GM10847 (cell line): ENCODE measurements around the gene BTBD3.

ENCODE experiments used
- POLR2A ChIP-seq: IDR thresholded peaks from 2 replicates; pipeline ENCODE4 v1.6.1; 2011; ENCODE audit not compliant: insufficient read length; ENCODE audit errors: extremely low read depth

BTBD3 gene

DNA sequence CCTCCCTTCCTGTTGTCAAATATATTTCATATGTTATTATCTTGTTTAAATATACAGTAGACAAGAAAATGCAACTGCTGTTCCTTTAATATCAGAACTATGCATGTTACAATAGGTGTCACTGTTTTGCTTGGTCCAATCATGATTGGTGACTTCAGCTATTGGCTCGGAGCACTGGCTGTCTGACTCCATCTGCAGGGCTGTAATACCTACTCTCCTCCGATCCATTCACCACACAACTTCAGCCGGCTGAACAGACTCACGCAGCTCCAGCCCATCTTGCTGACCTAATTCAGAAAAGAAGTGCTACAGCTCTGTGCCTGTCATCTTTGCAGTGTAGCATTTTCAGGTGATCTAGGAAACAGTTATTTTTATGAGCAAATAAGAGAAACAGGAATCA, at the start of gene BTBD3:
Gene BTBD3, plus strand, starts transcription at position 231 of the 400 bp plus-strand sequence. CDS start 383 bp downstream, outside the sequence.
- TF ChIP-seq POLR2A: no peak

- no peak for TF ChIP-seq POLR2A
Observed at GRCh38 chr20:11869641-11870040, 48.1 kb upstream of the BTBD3 start.

DNA sequence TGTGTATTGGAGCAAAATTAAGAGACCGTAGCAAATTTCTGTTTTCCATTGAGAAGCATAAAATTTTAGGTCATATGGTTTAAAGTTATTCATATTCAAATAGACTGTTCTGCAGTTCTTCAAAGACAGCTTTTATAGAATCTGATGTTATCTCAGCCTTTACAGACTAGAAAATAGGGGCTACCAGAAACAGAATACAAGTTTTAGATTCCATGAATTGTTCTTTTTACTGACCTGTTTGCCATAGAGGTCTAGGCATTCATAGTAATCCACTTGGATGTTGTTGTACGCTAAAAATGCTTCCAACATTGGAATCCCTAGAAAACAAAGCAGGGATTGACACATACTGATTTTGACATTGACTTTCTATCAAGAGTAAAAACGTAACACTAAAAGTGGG, 47.3 kb upstream of the BTBD3 start:
- TF ChIP-seq POLR2A: no peak

DNA sequence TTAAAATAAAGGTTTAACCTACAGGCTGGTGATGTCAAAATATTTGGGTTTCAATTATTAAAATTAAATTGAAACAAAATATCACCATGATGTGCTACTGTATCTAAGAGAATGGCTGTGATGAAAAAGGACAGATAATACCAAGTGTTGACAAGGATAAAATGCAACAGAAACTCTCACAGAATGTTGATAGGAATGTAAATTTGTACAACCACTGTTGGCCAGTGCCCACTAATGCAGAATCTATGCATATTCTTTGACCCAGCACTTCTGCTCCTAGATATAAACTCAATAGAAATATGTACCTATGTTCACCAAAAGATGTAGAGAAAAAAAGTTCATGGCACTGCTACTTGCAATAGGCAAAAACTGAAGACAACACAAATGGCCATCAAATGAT, 41.1 kb upstream of the BTBD3 start:
- TF ChIP-seq POLR2A: no peak

- no peak for TF ChIP-seq POLR2A
Observed at GRCh38 chr20:11880680-11881079, 37.0 kb upstream of the BTBD3 start.

DNA sequence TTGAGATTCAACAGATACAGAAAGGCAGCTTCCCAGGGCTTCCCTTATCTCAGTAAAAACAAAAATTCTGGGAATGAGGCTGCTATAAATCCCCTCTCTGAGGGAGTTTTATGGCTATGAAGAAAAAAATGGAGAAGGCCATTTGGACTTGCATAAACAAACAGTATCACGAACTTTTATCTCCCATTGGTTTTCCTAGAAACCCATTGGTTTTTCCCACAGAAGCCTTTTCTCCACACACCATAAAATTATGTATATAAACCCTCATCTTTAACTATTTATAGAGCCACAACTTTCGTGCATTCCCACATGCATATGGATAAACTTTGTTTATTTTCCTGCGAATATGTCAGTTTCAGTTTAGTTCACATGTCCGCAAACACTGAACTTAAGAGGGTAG, 36.2 kb upstream of the BTBD3 start:
- TF ChIP-seq POLR2A: no peak

DNA sequence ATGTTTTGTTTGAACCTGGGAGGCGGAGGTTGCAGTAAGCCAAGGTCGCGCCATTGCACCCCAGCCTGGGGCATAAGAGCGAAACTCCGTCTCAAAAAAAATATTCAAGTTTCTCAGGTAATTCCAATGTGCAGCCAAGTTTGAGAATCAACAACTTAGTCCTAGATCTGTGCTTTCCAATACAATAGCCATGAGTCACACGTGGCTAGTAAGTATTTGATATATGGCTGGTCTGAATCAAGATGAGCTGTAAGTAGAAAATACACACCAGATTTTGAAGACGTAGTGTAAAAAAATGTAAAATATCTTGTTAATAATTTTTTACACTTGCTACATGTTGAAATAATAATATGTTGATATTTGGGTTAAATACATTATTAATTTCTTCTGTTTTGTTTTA, 35.0 kb upstream of the BTBD3 start:
- TF ChIP-seq POLR2A: no peak

- TF ChIP-seq POLR2A: no peak
Observed at GRCh38 chr20:11888648-11889047, 29.0 kb upstream of the BTBD3 start.

GRCh38 chr20:11890331-11891076, 27.2 kb upstream of the BTBD3 start:
- no peak for TF ChIP-seq POLR2A

- no peak for TF ChIP-seq POLR2A
Observed at GRCh38 chr20:11891077-11891775, 26.5 kb upstream of the BTBD3 start.

GRCh38 chr20:11891776-11892545, 25.7 kb upstream of the BTBD3 start:
- TF ChIP-seq POLR2A: no peak

DNA sequence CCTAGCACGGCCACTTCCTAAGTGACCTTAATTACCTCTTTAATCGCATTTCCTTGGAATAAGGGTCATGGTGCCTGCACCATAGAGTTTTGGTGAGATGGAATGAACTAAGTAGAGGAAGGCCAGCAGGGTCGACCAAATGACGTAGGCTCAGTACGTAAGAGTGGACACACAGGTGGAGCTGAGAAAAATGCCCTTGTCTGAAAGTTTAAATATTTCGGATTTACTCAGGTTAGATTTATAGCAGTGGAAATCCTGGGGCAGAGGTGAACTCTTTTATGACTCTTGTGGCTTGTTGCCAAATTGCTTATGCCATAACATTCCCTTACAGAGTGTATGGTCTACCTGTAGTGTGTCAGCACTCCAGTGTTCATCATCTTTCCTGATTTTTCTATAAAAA, 23.6 kb upstream of the BTBD3 start:
- TF ChIP-seq POLR2A: no peak

DNA sequence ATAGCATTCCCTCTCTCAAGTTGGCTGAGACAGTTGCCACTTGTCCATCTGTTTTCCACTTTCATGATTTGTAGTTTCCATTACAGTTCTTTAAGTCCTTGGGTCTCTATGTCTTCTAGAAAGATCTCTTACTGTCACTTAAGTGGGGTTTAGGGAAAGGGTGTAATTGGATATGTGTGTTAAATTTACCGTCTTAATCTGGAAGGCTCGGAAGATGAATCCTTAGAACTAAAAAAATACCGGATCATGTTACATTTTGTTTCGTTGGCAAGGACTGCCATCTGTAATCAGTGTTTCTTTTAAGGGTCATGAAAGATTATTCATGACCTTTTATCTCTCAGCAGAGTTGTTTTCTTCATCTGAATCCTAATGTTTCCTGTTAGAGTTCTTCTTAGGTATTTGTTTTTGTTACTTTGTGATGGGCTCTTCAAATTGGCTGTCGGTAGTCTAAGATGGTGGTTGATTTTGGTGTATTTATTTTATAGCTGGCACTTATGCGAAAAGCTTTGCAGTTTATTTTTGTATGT, 21.8 kb upstream of the BTBD3 start:
- no peak for TF ChIP-seq POLR2A

- no peak for TF ChIP-seq POLR2A
Observed at GRCh38 chr20:11901127-11901526, 16.6 kb upstream of the BTBD3 start.

- no peak for TF ChIP-seq POLR2A
Observed at GRCh38 chr20:11902285-11902697, 15.4 kb upstream of the BTBD3 start.
